ENCODE measurements around the gene PLXNA2.

GRCh38 chr1:208003241-208003640 is 240.9 kb downstream of the PLXNA2 start:
- TF ChIP-seq CTCF (IDR thresholded peaks at IDR 0.05) (no peak), EP300 (IDR thresholded peaks at IDR 0.05) (no peak)
